ENCODE results near the gene GATAD2A.

DNA sequence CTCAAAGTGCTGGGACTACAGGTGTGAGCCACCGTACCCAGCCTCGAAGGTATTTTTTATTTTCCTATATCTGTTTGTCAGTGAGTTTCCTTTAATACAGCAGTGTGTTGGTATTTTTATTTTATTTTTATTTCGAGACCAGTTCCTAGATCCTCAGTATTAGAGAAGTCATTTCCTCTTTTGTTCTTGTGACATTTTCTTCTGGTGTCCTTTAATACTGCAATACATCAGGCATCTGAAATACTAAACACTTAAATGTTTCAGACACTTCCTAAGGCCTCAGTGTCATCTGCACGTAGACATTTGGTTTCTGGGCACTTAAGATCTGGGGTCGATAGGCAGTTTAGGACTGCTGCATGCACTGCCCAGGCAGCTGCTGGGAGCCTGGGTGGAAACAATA, 22.5 kb downstream of the GATAD2A start:
- no peak for TF ChIP-seq YY1 (IDR thresholded peaks at IDR 0.05; ENCODE audit: insufficient read depth, insufficient read length)
- TF ChIP-seq SUZ12 (IDR thresholded peaks at IDR 0.05; ENCODE audit: extremely low read depth, insufficient read depth, insufficient read length), result no peak

All from NT2/D1 (cell line).